H9 (cell line): ENCODE results near the gene CCDC85A. TPM values are rescaled to one million over a fixed set of nuclear protein-coding genes. Genes with fewer than 3 reads are reported as not detected.

Source experiments
- DNase-seq: peaks from one replicate; pipeline ENCODE4 v3.0.0-alpha.2; 2017
- H2AFZ ChIP-seq: one replicate; pipeline ENCODE4 v1.6.1; 2013; ENCODE audit warnings: mild to moderate bottlenecking, low read length, control low read depth, moderate library complexity
- H2AK5ac ChIP-seq: 2 replicates; pipeline ENCODE4 v1.6.1; 2013; ENCODE audit warnings: low read length, control low read depth, mixed read lengths; ENCODE audit not compliant: insufficient read length
- H2BK120ac ChIP-seq: one replicate; pipeline ENCODE4 v1.6.1; 2013; ENCODE audit warnings: low read depth, mild to moderate bottlenecking, low read length, control low read depth, inconsistent platforms; ENCODE audit not compliant: poor library complexity, severe bottlenecking
- H2BK12ac ChIP-seq: 2 replicates; pipeline ENCODE4 v1.6.1; 2013; ENCODE audit warnings: low read length, control low read depth, mixed read lengths, low read depth; ENCODE audit not compliant: insufficient read length
- H2BK15ac ChIP-seq: 2 replicates; pipeline ENCODE4 v1.6.1; 2013; ENCODE audit warnings: low read depth, low read length, control low read depth
- H2BK20ac ChIP-seq: one replicate; pipeline ENCODE4 v1.6.1; 2013; ENCODE audit warnings: low read depth, mild to moderate bottlenecking, low read length, control low read depth, inconsistent platforms; ENCODE audit not compliant: poor library complexity, severe bottlenecking
- H2BK5ac ChIP-seq: 2 replicates; pipeline ENCODE4 v1.6.1; 2013; ENCODE audit warnings: low read length, control low read depth, mixed read lengths; ENCODE audit not compliant: insufficient read length
- H3K14ac ChIP-seq: 2 replicates; pipeline ENCODE4 v1.6.1; 2013; ENCODE audit warnings: low read length, control low read depth; ENCODE audit not compliant: insufficient read depth
- H3K18ac ChIP-seq: 2 replicates; pipeline ENCODE4 v1.6.1; 2013; ENCODE audit warnings: low read depth, mild to moderate bottlenecking, mixed read lengths, low read length, control low read depth; ENCODE audit not compliant: insufficient read length
- H3K23ac ChIP-seq: 2 replicates; pipeline ENCODE4 v1.6.1; 2013; ENCODE audit warnings: low read length, control low read depth, mixed read lengths, low read depth; ENCODE audit not compliant: insufficient read length
- H3K23me2 ChIP-seq: 2 replicates; pipeline ENCODE4 v1.6.1; 2013; ENCODE audit warnings: low read depth, mild to moderate bottlenecking, mixed read lengths, low read length, control low read depth; ENCODE audit not compliant: insufficient read length, poor library complexity, severe bottlenecking
- H3K27ac ChIP-seq: 2 replicates; pipeline ENCODE4 v1.5.1; 2013; ENCODE audit warnings: low read length, control low read depth, mixed read lengths, low read depth; ENCODE audit not compliant: insufficient read length
- H3K27me3 ChIP-seq: 2 replicates; pipeline ENCODE4 v1.6.1; 2013; ENCODE audit warnings: low read length, control low read depth, inconsistent platforms; ENCODE audit not compliant: insufficient read depth
- H3K4ac ChIP-seq: 2 replicates; pipeline ENCODE4 v1.6.1; 2013; ENCODE audit warnings: low read depth, mild to moderate bottlenecking, control low read depth, inconsistent platforms, low read length, moderate library complexity
- H3K4me1 ChIP-seq: 2 replicates; pipeline ENCODE4 v1.6.1; 2013; ENCODE audit warnings: low read length, control low read depth, inconsistent platforms; ENCODE audit not compliant: insufficient read depth
- H3K4me2 ChIP-seq: 2 replicates; pipeline ENCODE4 v1.6.1; 2013; ENCODE audit warnings: low read length, control low read depth, mixed read lengths; ENCODE audit not compliant: insufficient read length, insufficient read depth
- H3K56ac ChIP-seq: 2 replicates; pipeline ENCODE4 v1.6.1; 2013; ENCODE audit warnings: low read depth, mild to moderate bottlenecking, mixed read lengths, low read length, control low read depth; ENCODE audit not compliant: insufficient read length
- H3K79me1 ChIP-seq: 2 replicates; pipeline ENCODE4 v1.6.1; 2013; ENCODE audit warnings: low read depth, mild to moderate bottlenecking, moderate library complexity, low read length, control low read depth, inconsistent platforms; ENCODE audit not compliant: insufficient read depth, poor library complexity, severe bottlenecking
- H3K79me2 ChIP-seq: 2 replicates; pipeline ENCODE4 v1.6.1; 2013; ENCODE audit warnings: low read length, control low read depth, inconsistent platforms; ENCODE audit not compliant: insufficient read depth
- H3K9ac ChIP-seq: 2 replicates; pipeline ENCODE4 v1.6.1; 2013; ENCODE audit warnings: low read length, control low read depth, mixed read lengths; ENCODE audit not compliant: insufficient read length; ENCODE audit errors: extremely low read depth
- H3K9me3 ChIP-seq: one replicate; pipeline ENCODE4 v1.6.1; 2013; ENCODE audit warnings: low read depth, low read length, inconsistent platforms; ENCODE audit not compliant: control insufficient read depth
- H3T11ph ChIP-seq: one replicate; pipeline ENCODE4 v1.6.1; 2013; ENCODE audit warnings: mild to moderate bottlenecking, low read length, control low read depth, inconsistent platforms
- H4K20me1 ChIP-seq: one replicate; pipeline ENCODE4 v1.6.1; 2013; ENCODE audit not compliant: control insufficient read depth, insufficient read length, insufficient read depth
- H4K5ac ChIP-seq: 2 replicates; pipeline ENCODE4 v1.6.1; 2013; ENCODE audit warnings: low read depth, mild to moderate bottlenecking, mixed read lengths, low read length, control low read depth; ENCODE audit not compliant: insufficient read length
- H4K8ac ChIP-seq: replicated peaks from 2 replicates; pipeline ENCODE4 v1.6.1; 2013; ENCODE audit warnings: low read length, control low read depth, mixed read lengths, low read depth; ENCODE audit not compliant: insufficient read length
- H4K91ac ChIP-seq: 2 replicates; pipeline ENCODE4 v1.6.1; 2013; ENCODE audit warnings: low read depth, mild to moderate bottlenecking, moderate library complexity, mixed read lengths, low read length, control low read depth; ENCODE audit not compliant: insufficient read length
- H3K27ac Mint-ChIP-seq, 3 experiments: 2 replicates in 2 of 3; 3 replicates in 1 of 3; pipeline ENCODE4 v1.8.0; 2020 to 2021; ENCODE audit warnings: mixed read lengths in 3 of 3, mild to moderate bottlenecking in 1 of 3, moderate library complexity in 1 of 3
- H3K27me3 Mint-ChIP-seq: 2 replicates; pipeline ENCODE4 v1.8.0; 2021; ENCODE audit warnings: low read depth, mild to moderate bottlenecking, moderate library complexity, mixed read lengths
- H3K36me3 Mint-ChIP-seq, 3 experiments: 2 replicates in 2 of 3; 3 replicates in 1 of 3; pipeline ENCODE4 v1.8.0; 2020 to 2021; ENCODE audit warnings: low read depth in 3 of 3, mixed read lengths in 3 of 3; ENCODE audit not compliant: insufficient read depth in 1 of 3
- H3K4me1 Mint-ChIP-seq, 2 experiments: 2 replicates each; pipeline ENCODE4 v1.8.0; 2020; ENCODE audit warnings: mixed read lengths in 2 of 2
- H3K4me3 Mint-ChIP-seq, 2 experiments: 2 replicates in 1 of 2; 3 replicates in 1 of 2; pipeline ENCODE4 v1.8.0; 2020 to 2021; ENCODE audit warnings: mild to moderate bottlenecking in 2 of 2, mixed read lengths in 2 of 2, moderate library complexity in 1 of 2
- H3K9me3 Mint-ChIP-seq, 2 experiments: 2 replicates in 1 of 2; 3 replicates in 1 of 2; pipeline ENCODE4 v1.8.0; 2020; ENCODE audit warnings: mild to moderate bottlenecking in 2 of 2, mixed read lengths in 2 of 2, moderate library complexity in 1 of 2
- CTCF ChIP-seq: fragments of 200-600 bp; sonication (generic); conservative IDR thresholded peaks from 3 replicates; pipeline ENCODE4 v1.8.0; 2021; ENCODE audit warnings: antibody characterized with exemption, mild to moderate bottlenecking
- total RNA-seq: library from RNA; stranded (reverse); gene quantifications from 2 replicates; pipeline ENCODE4 v1.2.1, GENCODE V29; 2021

Gene CCDC85A
- total RNA-seq, 1 experiment from 2014 or later = 0.17 TPM

- H3K14ac ChIP-seq = no peak overlapping the region
- no peak overlapping the region for H4K8ac ChIP-seq
- no peaks in the 10 kb centered on the region for H3K79me1 ChIP-seq
- H3T11ph ChIP-seq = no peak overlapping the region
- no peaks in the 10 kb centered on the region for H4K20me1 ChIP-seq
- no peak overlapping the region for H3K4me3 Mint-ChIP-seq
- H3K4me1 ChIP-seq = peaks cover 6% of the 10 kb centered on the region; the same call in 1 of the 2 replicates
- H2BK15ac ChIP-seq = no peak overlapping the region
- TF ChIP-seq CTCF = no peak
- H2AK5ac ChIP-seq = no peak overlapping the region
- H3K4me2 ChIP-seq = no peak overlapping the region
- H3K9me3 ChIP-seq = no peaks in the 10 kb centered on the region
- no peak overlapping the region for H3K27ac Mint-ChIP-seq
- H4K5ac ChIP-seq = no peak overlapping the region
- no peak overlapping the region for H4K91ac ChIP-seq
- H3K79me2 ChIP-seq = no peaks in the 10 kb centered on the region
- H3K23me2 ChIP-seq = no peaks in the 10 kb centered on the region
- H3K56ac ChIP-seq = no peak overlapping the region
- H2BK12ac ChIP-seq = no peak overlapping the region
- no peaks in the 10 kb centered on the region for H3K27me3 ChIP-seq
- no peak overlapping the region for H3K4ac ChIP-seq
- H2BK20ac ChIP-seq = no peak overlapping the region
- no peaks in the 10 kb centered on the region for H3K9me3 Mint-ChIP-seq
- no peak overlapping the region for H3K9ac ChIP-seq
- no peak overlapping the region for H3K27ac ChIP-seq
- no peak overlapping the region for H2BK120ac ChIP-seq
- peaks cover 20 to 22% of the 10 kb centered on the region in 2 experiments for H3K4me1 Mint-ChIP-seq
- no peak overlapping the region for H3K18ac ChIP-seq
- DNase-seq = no peak
- H2AFZ ChIP-seq = no peak overlapping the region
- no peak overlapping the region for H3K23ac ChIP-seq
- H3K27me3 Mint-ChIP-seq = no peaks in the 10 kb centered on the region
- no peak overlapping the region for H2BK5ac ChIP-seq
- H3K36me3 Mint-ChIP-seq = no peaks in the 10 kb centered on the region
These were observed 150.8 kb downstream of the CCDC85A start for GRCh38 chr2:56334622-56335021.
